NCI-H524 (cell line): Measurements from ENCODE around the gene CENPQ.

ENCODE experiments used
- DNase-seq, 2 experiments: peaks; one replicate each; lab custom pipeline; 2025; lab: John Stamatoyannopoulos, UW

Gene CENPQ

DNA sequence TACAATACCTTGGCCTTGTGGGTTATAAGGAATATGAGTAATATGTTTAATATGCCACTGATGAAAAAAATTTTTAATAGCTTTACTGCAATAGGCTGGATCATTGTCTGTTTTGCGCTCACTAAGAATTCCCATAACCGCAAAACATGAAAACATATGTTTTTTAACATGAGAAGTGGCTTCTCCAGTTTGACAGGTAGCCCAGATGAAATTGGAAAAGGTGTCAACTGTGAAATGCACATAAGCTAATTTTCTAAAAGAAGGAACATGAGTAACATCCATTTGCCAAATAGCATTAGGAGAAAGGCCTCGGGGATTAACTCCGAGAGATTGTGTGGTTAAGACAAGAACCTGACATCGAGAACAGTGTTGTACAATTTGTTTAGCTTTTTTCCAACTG is 41.5 kb downstream of the CENPQ start:
- DNase-seq, result no peak

DNA sequence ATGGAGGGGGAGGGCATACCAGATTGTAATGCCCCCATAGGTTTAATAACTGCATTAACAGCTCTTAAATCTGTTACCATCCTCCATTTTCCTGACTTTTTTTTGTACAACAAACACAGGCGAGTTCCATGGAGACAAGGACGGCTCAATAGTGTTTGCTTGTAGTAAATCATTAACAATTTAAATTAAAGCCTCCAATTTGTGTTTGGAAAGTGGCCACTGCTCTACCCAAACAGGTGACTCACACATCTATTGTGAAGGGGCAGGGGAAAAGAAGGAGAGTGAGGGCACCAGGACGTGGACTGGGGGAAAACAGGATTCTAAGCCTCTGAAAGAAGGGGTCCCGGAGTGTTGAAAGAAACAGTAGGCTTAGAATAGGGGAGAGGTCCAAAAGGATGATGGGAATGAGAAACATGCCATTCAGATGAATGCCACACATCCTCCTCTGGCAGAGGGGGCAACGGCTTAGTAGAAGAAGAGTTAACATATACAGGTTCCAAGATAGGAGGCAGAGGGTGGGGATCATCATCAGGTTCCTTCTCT is 43.5 kb downstream of the CENPQ start:
- no peak for DNase-seq

DNA sequence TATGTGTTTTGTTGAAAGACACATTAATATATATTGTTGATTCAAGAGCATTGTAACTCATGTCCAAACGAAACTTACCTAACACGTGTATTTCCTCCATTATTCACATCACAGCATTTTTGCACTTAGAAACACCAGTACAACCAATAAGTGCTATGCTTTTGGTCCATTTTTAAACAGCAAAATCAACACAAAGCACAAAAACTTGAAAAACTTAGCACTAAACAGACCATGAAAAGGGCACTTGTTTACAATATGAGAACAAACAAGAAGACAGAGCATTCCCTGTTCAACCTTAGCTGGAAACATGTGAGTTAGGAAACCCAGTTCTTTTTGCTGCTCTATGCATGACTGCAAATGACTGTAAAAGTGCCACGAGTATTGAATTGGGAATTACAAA is 46.2 kb downstream of the CENPQ start:
- no peak for DNase-seq

DNA sequence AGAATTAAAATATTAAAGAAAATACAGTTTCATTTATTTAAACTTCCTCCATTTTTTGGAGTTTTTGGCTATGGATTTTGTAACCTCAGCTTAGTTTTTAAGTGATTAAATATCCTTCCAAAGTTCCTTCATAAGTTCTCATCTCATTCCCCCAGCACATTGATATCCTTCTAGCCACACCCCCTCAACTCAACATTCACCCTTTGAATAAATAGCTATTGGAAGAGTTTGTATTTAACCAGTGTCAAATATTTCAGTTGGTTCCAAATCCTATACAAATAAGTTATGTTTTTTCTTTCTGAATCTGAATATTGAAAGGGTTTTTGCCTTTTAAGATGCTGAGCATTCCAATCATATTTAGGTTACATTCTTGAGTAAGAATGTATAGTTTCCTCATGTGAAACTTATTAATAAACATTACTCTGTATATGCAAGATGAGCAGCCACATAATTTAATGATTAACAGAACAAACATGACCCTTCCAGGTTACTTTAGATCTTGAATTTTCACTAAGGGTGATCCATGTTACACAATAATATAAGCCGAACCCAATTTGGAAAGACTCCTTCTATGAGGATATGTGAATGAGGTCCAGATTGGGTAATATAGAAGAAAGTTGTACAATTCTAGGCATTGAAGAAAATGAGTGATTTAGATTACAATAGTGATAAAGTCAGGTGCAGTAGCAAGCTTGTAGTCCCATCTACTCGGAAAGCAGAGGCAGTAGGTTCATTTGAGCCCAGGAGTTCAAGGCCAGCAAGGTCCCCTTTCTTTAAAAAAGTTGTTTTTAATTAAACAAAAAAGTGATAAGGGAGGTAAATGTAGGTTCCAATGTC is 50.2 kb downstream of the CENPQ start:
- DNase-seq, result no peak

- no peak for DNase-seq
These were observed 51.7 kb downstream of the CENPQ start for GRCh38 chr6:49514571-49515484.

GRCh38 chr6:49515485-49516146 is 52.4 kb downstream of the CENPQ start:
- no peak for DNase-seq

- DNase-seq, result no peak
These were observed 53.0 kb downstream of the CENPQ start for GRCh38 chr6:49516147-49516505.

DNA sequence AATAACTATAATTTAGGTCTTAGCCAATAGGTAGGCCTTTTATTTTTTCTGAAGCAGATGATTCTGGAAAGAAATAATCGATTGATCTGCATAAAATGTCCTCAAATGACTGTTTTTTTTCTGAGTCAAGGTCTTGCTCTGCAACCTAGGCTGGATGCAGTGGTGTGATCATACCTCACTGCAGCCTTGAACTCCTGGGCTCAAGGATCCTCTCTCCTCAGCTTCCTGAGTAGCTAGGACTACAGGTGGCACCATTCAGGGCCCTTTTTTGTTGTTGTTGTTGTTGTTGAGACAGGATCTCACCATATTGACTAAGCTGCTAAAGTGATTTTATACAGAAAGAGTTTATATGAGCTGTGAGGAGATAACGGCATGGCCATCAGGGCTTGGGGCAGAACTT is 54.7 kb downstream of the CENPQ start:
- DNase-seq, result no peak

GRCh38 chr6:49519660-49520059 is 56.5 kb downstream of the CENPQ start:
- DNase-seq, result no peak

GRCh38 chr6:49522710-49523593 is 59.8 kb downstream of the CENPQ start:
- DNase-seq, result no peak

GRCh38 chr6:49523901-49524300 is 60.7 kb downstream of the CENPQ start:
- DNase-seq, result no peak

GRCh38 chr6:49524541-49524940 is 61.4 kb downstream of the CENPQ start:
- DNase-seq, result no peak

- no peak for DNase-seq
These were observed 63.4 kb downstream of the CENPQ start for GRCh38 chr6:49526598-49526997.

DNA sequence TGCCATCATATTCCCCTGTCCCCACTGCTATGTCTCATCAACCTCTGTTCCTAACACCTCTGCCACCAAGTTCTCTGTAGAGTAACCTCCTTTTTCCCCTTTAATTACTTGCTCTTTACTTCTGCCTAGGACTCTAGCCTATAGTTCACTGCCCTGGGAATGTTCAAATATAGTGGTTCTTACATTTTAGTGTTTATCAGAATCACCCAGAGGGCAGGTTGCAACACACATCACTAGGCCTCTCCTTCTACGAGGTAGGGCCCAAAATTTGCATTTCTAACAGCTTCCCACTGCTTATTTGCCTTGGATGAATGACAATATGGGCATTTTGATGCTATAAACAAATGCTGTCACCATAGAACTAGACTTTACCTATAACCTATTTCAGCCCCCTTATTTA is 64.2 kb downstream of the CENPQ start:
- no peak for DNase-seq

GRCh38 chr6:49528571-49528970 is 65.4 kb downstream of the CENPQ start:
- DNase-seq, result no peak

DNA sequence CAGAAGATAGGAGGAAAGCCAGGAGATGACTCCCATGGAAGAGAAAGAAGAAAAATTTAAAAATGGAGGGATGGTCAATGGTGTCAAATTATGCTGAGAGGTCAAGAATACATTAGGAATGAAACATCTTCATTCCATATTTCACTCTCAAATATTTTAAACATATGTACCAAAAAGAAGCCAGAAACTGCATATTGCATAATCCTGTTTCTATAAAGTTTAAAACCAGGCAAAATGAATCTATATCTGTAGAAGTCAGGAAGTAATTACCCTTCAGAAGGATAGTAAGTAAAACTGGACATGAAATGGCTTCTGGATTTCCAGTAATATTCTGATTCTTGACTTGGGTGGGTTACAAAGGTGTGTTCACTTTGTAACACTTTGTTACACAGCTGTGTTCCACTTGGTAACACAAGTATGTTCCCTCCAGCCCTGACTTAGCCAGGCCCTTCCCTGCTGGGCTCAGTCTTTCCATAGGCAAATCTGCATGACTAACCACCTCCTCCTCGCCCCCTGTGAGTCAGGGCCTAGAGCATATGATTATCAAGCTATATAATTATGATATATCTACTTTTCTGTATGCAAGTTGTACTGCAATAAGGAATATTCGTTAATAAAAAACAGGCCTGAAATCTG is 67.1 kb downstream of the CENPQ start:
- no peak for DNase-seq

- peak; percentile 9 to 67 for DNase-seq
These were observed 68.8 kb downstream of the CENPQ start for GRCh38 chr6:49531774-49532569.

- DNase-seq, result no peak
These were observed 72.6 kb downstream of the CENPQ start for GRCh38 chr6:49535795-49536194.

- DNase-seq, result no peak
These were observed 75.9 kb downstream of the CENPQ start for GRCh38 chr6:49539102-49539501.

GRCh38 chr6:49540614-49541013 is 77.4 kb downstream of the CENPQ start:
- no peak for DNase-seq
